SK-MEL-5 (cell line): Measurements from ENCODE around the gene LRP3. TPM values are rescaled to one million over a fixed set of nuclear protein-coding genes. Genes with fewer than 3 reads are reported as not detected.
A peak's percentile ranks its signal among the peaks of the same experiment; 100 is the strongest.
"Not testable (repeated sequence)": the region's sequence is repeated elsewhere in the genome, so short reads cannot be mapped to it uniquely, and the experiment has no call there.

Source experiments
- DNase-seq: peaks from one replicate; pipeline ENCODE4 v3.0.0-alpha.2; 2016; ENCODE audit warnings: low read depth, low spot score
- in situ Hi-C: cut with HindIII; loops from 2 replicates; pipeline ENCODE4 v1.10.0; 2016; ENCODE audit warnings: low sequenced_read_pairs, high pct_unique_total_duplicates, low pct_unique_long_range_greater_than_20kb
- total RNA-seq: library from RNA; depleted of rRNA; stranded (reverse); fragments of >200 nt; shearing (Covaris generic); gene quantifications from 2 replicates; pipeline ENCODE4 v1.2.3, GENCODE V29; 2014

The LRP3 gene
- total RNA-seq, 1 experiment from 2014 or later = 27.7 TPM

- in situ Hi-C loops = no loop called here
Observed at GRCh38 chr19:33174186-33174585, 19.9 kb upstream of the LRP3 start.

GRCh38 chr19:33175156-33175782, 18.9 kb upstream of the LRP3 start:
- in situ Hi-C loops = no loop called here
- no peak for DNase-seq

More at GRCh38 chr19:33174186-33174585, 19.9 kb upstream of the LRP3 start:
- DNase-seq = no peak

- in situ Hi-C loops = no loop called here
- DNase-seq = peak; percentile 15
Observed at GRCh38 chr19:33175886-33176669, 18.1 kb upstream of the LRP3 start.

GRCh38 chr19:33176670-33177416, 17.3 kb upstream of the LRP3 start:
- in situ Hi-C loops = no loop called here
- DNase-seq = peak; percentile 97

- in situ Hi-C loops = no loop called here
- DNase-seq = peak; percentile 66
Observed at GRCh38 chr19:33177417-33177979, 16.6 kb upstream of the LRP3 start.

- in situ Hi-C loops = no loop called here
- DNase-seq = no peak
Observed at GRCh38 chr19:33186431-33187182, 7.5 kb upstream of the LRP3 start.

GRCh38 chr19:33187183-33187540, 7.0 kb upstream of the LRP3 start:
- DNase-seq = no peak
- in situ Hi-C loops = no loop called here

- in situ Hi-C loops = no loop called here
- no peak for DNase-seq
Observed at GRCh38 chr19:33189453-33189852, 4.7 kb upstream of the LRP3 start.

- in situ Hi-C loops, DNase-seq: not testable (repeated sequence)
Observed at GRCh38 chr19:33191092-33191491, 3.0 kb upstream of the LRP3 start.

GRCh38 chr19:33191501-33191900, 2.6 kb upstream of the LRP3 start:
- no peak for DNase-seq
- in situ Hi-C loops = no loop called here

- in situ Hi-C loops = no loop called here
- DNase-seq = peak; percentile 30
Observed at GRCh38 chr19:33192010-33192409, 2.1 kb upstream of the LRP3 start.

- no peak for DNase-seq
- in situ Hi-C loops = no loop called here
Observed at GRCh38 chr19:33193269-33193864, 763 bp upstream of the LRP3 start.

GRCh38 chr19:33194532-33194885, 379 bp downstream of the LRP3 start:
- no peak for DNase-seq
- in situ Hi-C loops = no loop called here

GRCh38 chr19:33194886-33195644, 935 bp downstream of the LRP3 start:
- in situ Hi-C loops = no loop called here
- DNase-seq = no peak

GRCh38 chr19:33195645-33196347, 1.7 kb downstream of the LRP3 start:
- in situ Hi-C loops = no loop called here
- no peak for DNase-seq
